ENCODE measurements around the gene SLC30A10. TPM values are rescaled to one million over a fixed set of nuclear protein-coding genes. Genes with fewer than 3 reads are reported as not detected.

The SLC30A10 gene
- total RNA-seq, 1 experiment from 2014 or later, result not detected

DNA sequence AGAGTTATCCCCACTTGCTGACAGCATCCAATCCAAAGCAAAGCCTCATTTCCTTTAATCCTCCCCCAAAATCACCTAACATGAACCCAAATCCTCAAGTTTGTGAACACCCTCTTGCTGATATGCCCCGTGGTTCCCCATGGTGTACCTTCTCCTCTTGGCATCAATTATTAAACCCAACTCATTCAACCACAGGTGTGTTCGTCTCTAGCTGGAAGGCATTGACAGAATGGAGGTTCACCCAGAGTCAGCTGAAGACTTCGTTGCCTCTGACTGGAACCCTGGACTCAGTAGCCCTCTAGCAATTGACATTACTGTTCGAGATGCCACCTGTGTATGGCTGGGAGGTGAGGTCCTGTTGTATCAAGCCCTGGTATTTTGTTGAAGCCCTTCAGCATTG is 22.8 kb downstream of the SLC30A10 start:
- ChIA-PET CTCF (no interaction called here), POLR2A (no interaction called here)
- H3K36me3 ChIP-seq (ENCODE audit: control insufficient read depth, insufficient read depth, low read length), result no peaks in the 10 kb centered on the region; the same call in 1 of the 2 replicates
- H3K4me3 ChIP-seq (ENCODE audit: low read depth in 2 of 2, low read length in 2 of 2), result no peak overlapping the region
- TF ChIP-seq, protein P1, sequence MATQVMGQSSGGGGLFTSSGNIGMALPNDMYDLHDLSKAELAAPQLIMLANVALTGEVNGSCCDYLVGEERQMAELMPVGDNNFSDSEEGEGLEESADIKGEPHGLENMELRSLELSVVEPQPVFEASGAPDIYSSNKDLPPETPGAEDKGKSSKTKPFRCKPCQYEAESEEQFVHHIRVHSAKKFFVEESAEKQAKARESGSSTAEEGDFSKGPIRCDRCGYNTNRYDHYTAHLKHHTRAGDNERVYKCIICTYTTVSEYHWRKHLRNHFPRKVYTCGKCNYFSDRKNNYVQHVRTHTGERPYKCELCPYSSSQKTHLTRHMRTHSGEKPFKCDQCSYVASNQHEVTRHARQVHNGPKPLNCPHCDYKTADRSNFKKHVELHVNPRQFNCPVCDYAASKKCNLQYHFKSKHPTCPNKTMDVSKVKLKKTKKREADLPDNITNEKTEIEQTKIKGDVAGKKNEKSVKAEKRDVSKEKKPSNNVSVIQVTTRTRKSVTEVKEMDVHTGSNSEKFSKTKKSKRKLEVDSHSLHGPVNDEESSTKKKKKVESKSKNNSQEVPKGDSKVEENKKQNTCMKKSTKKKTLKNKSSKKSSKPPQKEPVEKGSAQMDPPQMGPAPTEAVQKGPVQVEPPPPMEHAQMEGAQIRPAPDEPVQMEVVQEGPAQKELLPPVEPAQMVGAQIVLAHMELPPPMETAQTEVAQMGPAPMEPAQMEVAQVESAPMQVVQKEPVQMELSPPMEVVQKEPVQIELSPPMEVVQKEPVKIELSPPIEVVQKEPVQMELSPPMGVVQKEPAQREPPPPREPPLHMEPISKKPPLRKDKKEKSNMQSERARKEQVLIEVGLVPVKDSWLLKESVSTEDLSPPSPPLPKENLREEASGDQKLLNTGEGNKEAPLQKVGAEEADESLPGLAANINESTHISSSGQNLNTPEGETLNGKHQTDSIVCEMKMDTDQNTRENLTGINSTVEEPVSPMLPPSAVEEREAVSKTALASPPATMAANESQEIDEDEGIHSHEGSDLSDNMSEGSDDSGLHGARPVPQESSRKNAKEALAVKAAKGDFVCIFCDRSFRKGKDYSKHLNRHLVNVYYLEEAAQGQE (IDR thresholded peaks at IDR 0.05; ENCODE audit: insufficient read depth in 1 of 2, low read depth in 2 of 2, low read length in 1 of 2), result no peak
- TF ChIP-seq POLR2AphosphoS5 (IDR thresholded peaks at IDR 0.05; ENCODE audit: low read depth, low read length) (no peak), SIN3A (IDR thresholded peaks at IDR 0.05; ENCODE audit: borderline replicate concordance, insufficient read depth, low read depth, low read length) (no peak), TCF7L2 (IDR thresholded peaks at IDR 0.05; ENCODE audit: low read depth, low read length) (no peak)
- TF ChIP-seq, protein P2, sequence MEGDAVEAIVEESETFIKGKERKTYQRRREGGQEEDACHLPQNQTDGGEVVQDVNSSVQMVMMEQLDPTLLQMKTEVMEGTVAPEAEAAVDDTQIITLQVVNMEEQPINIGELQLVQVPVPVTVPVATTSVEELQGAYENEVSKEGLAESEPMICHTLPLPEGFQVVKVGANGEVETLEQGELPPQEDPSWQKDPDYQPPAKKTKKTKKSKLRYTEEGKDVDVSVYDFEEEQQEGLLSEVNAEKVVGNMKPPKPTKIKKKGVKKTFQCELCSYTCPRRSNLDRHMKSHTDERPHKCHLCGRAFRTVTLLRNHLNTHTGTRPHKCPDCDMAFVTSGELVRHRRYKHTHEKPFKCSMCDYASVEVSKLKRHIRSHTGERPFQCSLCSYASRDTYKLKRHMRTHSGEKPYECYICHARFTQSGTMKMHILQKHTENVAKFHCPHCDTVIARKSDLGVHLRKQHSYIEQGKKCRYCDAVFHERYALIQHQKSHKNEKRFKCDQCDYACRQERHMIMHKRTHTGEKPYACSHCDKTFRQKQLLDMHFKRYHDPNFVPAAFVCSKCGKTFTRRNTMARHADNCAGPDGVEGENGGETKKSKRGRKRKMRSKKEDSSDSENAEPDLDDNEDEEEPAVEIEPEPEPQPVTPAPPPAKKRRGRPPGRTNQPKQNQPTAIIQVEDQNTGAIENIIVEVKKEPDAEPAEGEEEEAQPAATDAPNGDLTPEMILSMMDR (IDR thresholded peaks at IDR 0.05), result no peak
- no peak overlapping the region for H3K27ac ChIP-seq (ENCODE audit: low read length)
- no peaks in the 10 kb centered on the region for H3K4me1 ChIP-seq (ENCODE audit: control insufficient read depth, insufficient read depth, low read length)
- intact Hi-C loops (cut with micrococcal nuclease; ENCODE audit: unreplicated experiment), result no loop called here
- H3K9me3 ChIP-seq (ENCODE audit: control insufficient read depth, insufficient read depth, low read depth, low read length), result no peaks in the 10 kb centered on the region
- DNase-seq (ENCODE audit: low read depth, low spot score) (no peak), ATAC-seq (no peak)
- in situ Hi-C loops (cut with HindIII; ENCODE audit: low pct_unique_long_range_greater_than_20kb, low sequenced_read_pairs), result no loop called here
- H3K27me3 ChIP-seq (ENCODE audit: control insufficient read depth, insufficient read depth, low read length), result no peaks in the 10 kb centered on the region; the same call in 1 of the 2 replicates
- BruUV-seq (replicated peaks), result no TSS peak

DNA sequence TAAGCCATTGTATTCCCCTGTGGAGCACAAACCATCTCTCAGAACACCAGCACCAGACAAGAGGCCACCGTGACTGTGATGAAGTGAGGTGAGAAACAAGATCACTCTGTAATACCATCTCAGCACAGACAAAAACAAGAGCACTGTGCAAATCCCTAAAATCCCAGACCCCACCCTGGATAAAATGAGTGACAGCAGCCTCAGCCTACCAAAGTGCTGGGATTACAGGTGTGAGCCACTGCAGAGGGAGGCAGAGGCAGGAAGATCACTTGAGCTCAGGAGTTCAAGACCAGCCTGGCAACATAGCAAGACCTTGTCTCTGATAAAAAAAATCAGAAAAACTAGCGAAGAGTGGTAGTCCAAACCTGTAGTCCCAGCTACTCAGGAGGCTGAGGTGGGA is 23.4 kb downstream of the SLC30A10 start:
- CTCF ChIA-PET, result interaction anchor here (0.7 kb wide), 1 partner anchor 72 kb away, joined by 6 read pairs; no protein-coding TSS in a partner anchor
- Histone ChIP-seq H3K27ac (ENCODE audit: low read length) (no peak overlapping the region), H3K9me3 (ENCODE audit: control insufficient read depth, insufficient read depth, low read depth, low read length) (no peaks in the 10 kb centered on the region), H3K27me3 (ENCODE audit: control insufficient read depth, insufficient read depth, low read length) (no peaks in the 10 kb centered on the region; the same call in 1 of the 2 replicates), H3K36me3 (ENCODE audit: control insufficient read depth, insufficient read depth, low read length) (no peaks in the 10 kb centered on the region; the same call in 1 of the 2 replicates), H3K4me3 (ENCODE audit: low read depth in 2 of 2, low read length in 2 of 2) (no peak overlapping the region), H3K4me1 (ENCODE audit: control insufficient read depth, insufficient read depth, low read length) (no peaks in the 10 kb centered on the region)
- BruUV-seq (replicated peaks), result no TSS peak
- intact Hi-C loops (cut with micrococcal nuclease; ENCODE audit: unreplicated experiment) (no loop called here), in situ Hi-C loops (cut with HindIII; ENCODE audit: low pct_unique_long_range_greater_than_20kb, low sequenced_read_pairs) (no loop called here)
- POLR2A ChIA-PET, result no interaction called here
- ATAC-seq (no peak), DNase-seq (ENCODE audit: low read depth, low spot score) (no peak)
- no peak for TF ChIP-seq POLR2AphosphoS5 (IDR thresholded peaks at IDR 0.05; ENCODE audit: low read depth, low read length)
- TF ChIP-seq, protein P2 (IDR thresholded peaks at IDR 0.05), result no peak
- TF ChIP-seq SIN3A (IDR thresholded peaks at IDR 0.05; ENCODE audit: borderline replicate concordance, insufficient read depth, low read depth, low read length), result no peak
- no peak for TF ChIP-seq TCF7L2 (IDR thresholded peaks at IDR 0.05; ENCODE audit: low read depth, low read length)
- TF ChIP-seq, protein P1 (IDR thresholded peaks at IDR 0.05; ENCODE audit: insufficient read depth in 1 of 2, low read depth in 2 of 2, low read length in 1 of 2), result no peak
